HUES6 (cell line): ENCODE measurements around the gene TNNT1.

ENCODE experiments used
- H3K27ac ChIP-seq: 2 replicates; pipeline ENCODE4 v1.7.0; 2013; ENCODE audit warnings: low read depth, mild to moderate bottlenecking, low read length, inconsistent platforms
- H3K27me3 ChIP-seq: 2 replicates; pipeline ENCODE4 v1.6.1; 2013; ENCODE audit warnings: low read length; ENCODE audit not compliant: control insufficient read depth, insufficient read depth
- H3K36me3 ChIP-seq: 2 replicates; pipeline ENCODE4 v1.6.1; 2013; ENCODE audit warnings: low read length; ENCODE audit not compliant: control insufficient read depth, insufficient read depth
- H3K4me1 ChIP-seq: 2 replicates; pipeline ENCODE4 v1.6.1; 2013; ENCODE audit warnings: low read length; ENCODE audit not compliant: control insufficient read depth, insufficient read depth
- H3K4me3 ChIP-seq: 2 replicates; pipeline ENCODE4 v1.5.1; 2013; ENCODE audit warnings: low read depth, low read length
- H3K9ac ChIP-seq: one replicate; pipeline ENCODE4 v1.6.1; 2013; ENCODE audit warnings: mild to moderate bottlenecking, low read length
- H3K9me3 ChIP-seq: 2 replicates; pipeline ENCODE4 v1.6.1; 2013; ENCODE audit warnings: low read depth, low read length; ENCODE audit not compliant: control insufficient read depth, insufficient read depth

Gene TNNT1

GRCh38 chr19:55092423-55093318 is 56.3 kb downstream of the TNNT1 start:
- H3K27ac ChIP-seq, result no peak overlapping the region
- peaks cover 40% of the 10 kb centered on the region for H3K4me1 ChIP-seq
- H3K27me3 ChIP-seq, result no peaks in the 10 kb centered on the region
- H3K36me3 ChIP-seq, result peaks cover 8% of the 10 kb centered on the region
- H3K4me3 ChIP-seq, result peak overlapping the region; percentile 63
- H3K9ac ChIP-seq, result no peak overlapping the region
- no peaks in the 10 kb centered on the region for H3K9me3 ChIP-seq

GRCh38 chr19:55091955-55092354 is 57.1 kb downstream of the TNNT1 start:
- Histone ChIP-seq H3K36me3 (peaks cover 8% of the 10 kb centered on the region), H3K27ac (no peak overlapping the region), H3K4me3 (peak overlapping the region; percentile 63), H3K4me1 (peaks cover 45% of the 10 kb centered on the region), H3K9me3 (no peaks in the 10 kb centered on the region), H3K9ac (no peak overlapping the region), H3K27me3 (no peaks in the 10 kb centered on the region)

GRCh38 chr19:55091126-55091910 is 57.7 kb downstream of the TNNT1 start:
- H3K36me3 ChIP-seq, result peaks cover 8% of the 10 kb centered on the region
- H3K9ac ChIP-seq, result no peak overlapping the region
- no peaks in the 10 kb centered on the region for H3K9me3 ChIP-seq
- peak overlapping the region; percentile 16; the same call in 1 of the 2 replicates for H3K4me3 ChIP-seq
- H3K27ac ChIP-seq, result no peak overlapping the region
- H3K27me3 ChIP-seq, result peaks cover under 1% of the 10 kb centered on the region; the same call in 1 of the 2 replicates
- peaks cover 43% of the 10 kb centered on the region for H3K4me1 ChIP-seq

- H3K9ac ChIP-seq, result no peak overlapping the region
- peaks cover 43% of the 10 kb centered on the region for H3K4me1 ChIP-seq
- peaks cover 8% of the 10 kb centered on the region for H3K27me3 ChIP-seq
- no peaks in the 10 kb centered on the region for H3K9me3 ChIP-seq
- H3K36me3 ChIP-seq, result peaks cover 8% of the 10 kb centered on the region
- no peak overlapping the region for H3K27ac ChIP-seq
- no peak overlapping the region for H3K4me3 ChIP-seq
Measured at GRCh38 chr19:55090564-55090963, 58.4 kb downstream of the TNNT1 start.

GRCh38 chr19:55089342-55089944 is 59.6 kb downstream of the TNNT1 start:
- no peak overlapping the region for H3K27ac ChIP-seq
- H3K9ac ChIP-seq, result no peak overlapping the region
- H3K4me1 ChIP-seq, result peaks cover 34% of the 10 kb centered on the region
- no peak overlapping the region for H3K4me3 ChIP-seq
- H3K27me3 ChIP-seq, result peaks cover 19% of the 10 kb centered on the region
- peaks cover 8% of the 10 kb centered on the region for H3K36me3 ChIP-seq
- no peaks in the 10 kb centered on the region for H3K9me3 ChIP-seq

GRCh38 chr19:55088543-55089341 is 60.3 kb downstream of the TNNT1 start:
- H3K9ac ChIP-seq, result peak overlapping the region; percentile 32
- peaks cover 31% of the 10 kb centered on the region for H3K4me1 ChIP-seq
- no peak overlapping the region; the same call in 1 of the 2 replicates for H3K4me3 ChIP-seq
- no peak overlapping the region for H3K27ac ChIP-seq
- H3K36me3 ChIP-seq, result peaks cover 8% of the 10 kb centered on the region
- H3K9me3 ChIP-seq, result no peaks in the 10 kb centered on the region
- H3K27me3 ChIP-seq, result peaks cover 26% of the 10 kb centered on the region

- no peaks in the 10 kb centered on the region for H3K9me3 ChIP-seq
- H3K4me1 ChIP-seq, result peaks cover 33% of the 10 kb centered on the region
- no peak overlapping the region for H3K27ac ChIP-seq
- peaks cover 8% of the 10 kb centered on the region for H3K36me3 ChIP-seq
- peaks cover 32% of the 10 kb centered on the region for H3K27me3 ChIP-seq
- H3K9ac ChIP-seq, result peak overlapping the region; percentile 32
- peak overlapping the region; percentile 65 for H3K4me3 ChIP-seq
Measured at GRCh38 chr19:55088021-55088451, 61.0 kb downstream of the TNNT1 start.

GRCh38 chr19:55087542-55087901 is 61.5 kb downstream of the TNNT1 start:
- Histone ChIP-seq H3K27ac (no peak overlapping the region), H3K36me3 (peaks cover 8% of the 10 kb centered on the region), H3K27me3 (peaks cover 35% of the 10 kb centered on the region), H3K4me1 (peaks cover 32% of the 10 kb centered on the region), H3K4me3 (peak overlapping the region; percentile 65), H3K9me3 (no peaks in the 10 kb centered on the region), H3K9ac (peak overlapping the region; percentile 32)

GRCh38 chr19:55086730-55087541 is 62.1 kb downstream of the TNNT1 start:
- Histone ChIP-seq H3K9ac (peak overlapping the region; percentile 32), H3K27ac (no peak overlapping the region), H3K27me3 (peaks cover 41% of the 10 kb centered on the region), H3K9me3 (no peaks in the 10 kb centered on the region), H3K36me3 (peaks cover 8% of the 10 kb centered on the region), H3K4me1 (peaks cover 32% of the 10 kb centered on the region), H3K4me3 (peak overlapping the region; percentile 65)
